ENCODE results near the gene CHPF. TPM values are rescaled to one million over a fixed set of nuclear protein-coding genes. Genes with fewer than 3 reads are reported as not detected.

Gene CHPF
- total RNA-seq, 1 donor from 2014 or later = 81.0 TPM

GRCh38 chr2:219492575-219492974 is 51.0 kb downstream of the CHPF start:
- Mint-ChIP-seq H3K4me3 (no peak overlapping the region), H3K4me1 (peaks cover 14% of the 10 kb centered on the region), H3K27me3 (ENCODE audit: low read depth) (peaks cover 66% of the 10 kb centered on the region), H3K36me3 (no peaks in the 10 kb centered on the region), H3K27ac (no peak overlapping the region), H3K9me3 (no peaks in the 10 kb centered on the region)
- no peak for DNase-seq (ENCODE audit: low spot score in 2 of 2, unreplicated experiment in 2 of 2)
- no peak for TF ChIP-seq CTCF (IDR thresholded peaks at IDR 0.05; ENCODE audit: unreplicated experiment)

- DNase-seq (ENCODE audit: low spot score in 2 of 2, unreplicated experiment in 2 of 2) = no peak
- Mint-ChIP-seq H3K4me3 (no peak overlapping the region), H3K4me1 (peaks cover 14% of the 10 kb centered on the region), H3K27ac (no peak overlapping the region), H3K36me3 (no peaks in the 10 kb centered on the region), H3K9me3 (no peaks in the 10 kb centered on the region), H3K27me3 (ENCODE audit: low read depth) (peaks cover 66% of the 10 kb centered on the region)
- no peak for TF ChIP-seq CTCF (IDR thresholded peaks at IDR 0.05; ENCODE audit: unreplicated experiment)
Measured at GRCh38 chr2:219491278-219491963, 52.2 kb downstream of the CHPF start.

GRCh38 chr2:219490600-219491130 is 52.9 kb downstream of the CHPF start:
- no peak overlapping the region for H3K27ac Mint-ChIP-seq
- no peak overlapping the region for H3K4me3 Mint-ChIP-seq
- TF ChIP-seq CTCF (IDR thresholded peaks at IDR 0.05; ENCODE audit: unreplicated experiment) = no peak
- H3K27me3 Mint-ChIP-seq (ENCODE audit: low read depth) = peaks cover 66% of the 10 kb centered on the region
- H3K4me1 Mint-ChIP-seq = peaks cover 14% of the 10 kb centered on the region
- H3K9me3 Mint-ChIP-seq = no peaks in the 10 kb centered on the region
- no peaks in the 10 kb centered on the region for H3K36me3 Mint-ChIP-seq
- DNase-seq (ENCODE audit: low spot score in 2 of 2, unreplicated experiment in 2 of 2) = no peak

- no peak for DNase-seq (ENCODE audit: low spot score in 2 of 2, unreplicated experiment in 2 of 2)
- peaks cover 66% of the 10 kb centered on the region for H3K27me3 Mint-ChIP-seq (ENCODE audit: low read depth)
Measured at GRCh38 chr2:219490186-219490585, 53.4 kb downstream of the CHPF start.

GRCh38 chr2:219489315-219489714 is 54.3 kb downstream of the CHPF start:
- H3K9me3 Mint-ChIP-seq = no peaks in the 10 kb centered on the region
- peaks cover 4% of the 10 kb centered on the region for H3K4me1 Mint-ChIP-seq
- H3K36me3 Mint-ChIP-seq = no peaks in the 10 kb centered on the region
- DNase-seq (ENCODE audit: low spot score in 2 of 2, unreplicated experiment in 2 of 2) = no peak
- no peak overlapping the region for H3K4me3 Mint-ChIP-seq
- no peak overlapping the region for H3K27ac Mint-ChIP-seq
- H3K27me3 Mint-ChIP-seq (ENCODE audit: low read depth) = peaks cover 62% of the 10 kb centered on the region
- TF ChIP-seq CTCF (IDR thresholded peaks at IDR 0.05; ENCODE audit: unreplicated experiment) = no peak

More at GRCh38 chr2:219490186-219490585, 53.4 kb downstream of the CHPF start:
- TF ChIP-seq CTCF (IDR thresholded peaks at IDR 0.05; ENCODE audit: unreplicated experiment) = no peak
- Mint-ChIP-seq H3K36me3 (no peaks in the 10 kb centered on the region), H3K4me3 (no peak overlapping the region), H3K9me3 (no peaks in the 10 kb centered on the region), H3K27ac (no peak overlapping the region), H3K4me1 (peaks cover 10% of the 10 kb centered on the region)

Small RNAs within 50 kb of the gene (microRNA-seq; reads per million reads assigned to microRNA genes)
- gene MIR3132 = not detected

Other genes starting within 250 kb of the CHPF start
- gene PTPRN, start 234.4 kb downstream of the CHPF start, total RNA-seq = 0.33 to 0.50 TPM (median 0.38 TPM) in 3 replicates
- gene RESP18, start 211.1 kb downstream of the CHPF start, total RNA-seq = not detected in 3 replicates
- 73.2 to 85.1 TPM (median 77.1 TPM) in 3 replicates for gene DNPEP, start 155.9 kb downstream of the CHPF start, total RNA-seq
- gene DES, start 125.4 kb downstream of the CHPF start, total RNA-seq = 33.0 to 38.5 TPM (median 37.0 TPM) in 3 replicates
- 95.4 to 97.7 TPM (median 97.7 TPM) in 3 replicates for gene SPEG, start 109.0 kb downstream of the CHPF start, total RNA-seq
- 34.5 to 37.3 TPM (median 36.0 TPM) in 3 replicates for gene GMPPA, start 44.9 kb downstream of the CHPF start, total RNA-seq
- 0.98 to 1.4 TPM (median 1.1 TPM) in 3 replicates for gene ASIC4, start 29.3 kb downstream of the CHPF start, total RNA-seq
- gene TMEM198, start 219 bp upstream of the CHPF start, total RNA-seq = 3.6 to 4.0 TPM (median 3.7 TPM) in 3 replicates
- gene OBSL1, start 27.7 kb upstream of the CHPF start, total RNA-seq = 307 to 319 TPM (median 316 TPM) in 3 replicates
- gene INHA, start 28.5 kb upstream of the CHPF start, total RNA-seq = 3.0 to 3.7 TPM (median 3.6 TPM) in 3 replicates
- gene STK11IP, start 54.0 kb upstream of the CHPF start, total RNA-seq = 39.8 to 47.7 TPM (median 41.0 TPM) in 3 replicates
- 23.6 to 25.7 TPM (median 25.7 TPM) in 3 replicates for gene SLC4A3, start 83.8 kb upstream of the CHPF start, total RNA-seq